HepG2 (cell line): ENCODE data around the gene SYNE2. TPM values are rescaled to one million over a fixed set of nuclear protein-coding genes. Genes with fewer than 3 reads are reported as not detected.

Experiments used
- ATAC-seq: fragments of 200-7000 bp; cut with Tn5 transposase; 3 replicates; pipeline ENCODE4 v1.9.1; 2020; ENCODE audit warnings: mild to moderate bottlenecking, moderate library complexity
- BruUV-seq: library from RNA; stranded (reverse); fragments of 400-500 nt; replicated peaks from 2 replicates; lab custom pipeline; 2021; lab: Mats Ljungman, UMichigan
- CTCF ChIA-PET: fragments of 300-600 bp; formaldehyde crosslinking; extraction: SDS; loops from one replicate; lab custom pipeline; 2021; ENCODE audit warnings: low total read pairs, inconsistent platforms, low intra/inter-chr PET ratio; lab: Yijun Ruan, JAX
- POLR2A ChIA-PET: fragments of 350-600 bp; sonication (Branson Sonifier 250); formaldehyde crosslinking; loops from one replicate; lab custom pipeline; 2020; ENCODE audit warnings: antibody characterized with exemption, inconsistent platforms; lab: Yijun Ruan, JAX
- DNase-seq: peaks from one replicate; pipeline ENCODE4 v3.0.0-alpha.2; 2015; ENCODE audit warnings: low spot score
- FAIRE-seq: peaks from 3 replicates; lab custom pipeline; 2011; peaks lifted over from hg19 to GRCh38; lab: Jason Lieb, UNC
- H2AFZ ChIP-seq: one replicate; pipeline ENCODE4 v1.6.1; 2011; ENCODE audit warnings: low read length, inconsistent platforms
- H3K27ac ChIP-seq: fragments of 300-600 bp; 3 replicates; pipeline ENCODE4 v1.8.0; 2011; ENCODE audit warnings: mixed run types, mild to moderate bottlenecking, mixed read lengths, low read length, inconsistent platforms; ENCODE audit not compliant: insufficient read depth; ENCODE audit errors: extremely low read length
- H3K27me3 ChIP-seq, 2 experiments: fragments of 200-600 bp in 1 of 2; 2 replicates in 1 of 2; 3 replicates in 1 of 2; pipeline versions ENCODE4 v1.6.0 to v1.8.0; 2011; ENCODE audit warnings: low read length in 2 of 2, mild to moderate bottlenecking in 2 of 2, moderate library complexity in 2 of 2, inconsistent platforms in 1 of 2; ENCODE audit not compliant: insufficient read depth in 2 of 2, control insufficient read depth in 1 of 2
- H3K36me3 ChIP-seq, 2 experiments: fragments of 200-600 bp in 1 of 2; replicated peaks in 1 of 2; 2 replicates in 1 of 2; 3 replicates in 1 of 2; pipeline versions ENCODE4 v1.5.1 to v1.8.0; 2011; ENCODE audit warnings: low read length in 2 of 2, inconsistent platforms in 1 of 2; ENCODE audit not compliant: insufficient read depth in 2 of 2, control insufficient read depth in 1 of 2
- H3K4me1 ChIP-seq: 2 replicates; pipeline ENCODE4 v1.5.1; 2012; ENCODE audit warnings: low read length, inconsistent platforms; ENCODE audit not compliant: insufficient read depth
- H3K4me2 ChIP-seq: 2 replicates; pipeline ENCODE4 v1.6.0; 2011; ENCODE audit warnings: low read depth, low read length, inconsistent platforms
- H3K4me3 ChIP-seq, 3 experiments: fragments of 200-600 bp in 1 of 3; sonication (generic), shearing (Covaris generic) in 1 of 3; replicated peaks in 1 of 3; 2 replicates each; pipeline ENCODE4 v1.5.1; 2011 to 2016; ENCODE audit warnings: low read length in 3 of 3, inconsistent platforms in 2 of 3, low read depth in 2 of 3, mild to moderate bottlenecking in 2 of 3, control low read depth in 1 of 3, mixed read lengths in 1 of 3; ENCODE audit not compliant: insufficient read depth in 1 of 3
- H3K79me2 ChIP-seq: one replicate; pipeline ENCODE4 v1.6.1; 2011; ENCODE audit warnings: low read length, inconsistent platforms; ENCODE audit not compliant: insufficient read depth
- H3K9ac ChIP-seq: 2 replicates; pipeline ENCODE4 v1.6.0; 2011; ENCODE audit warnings: mild to moderate bottlenecking, low read depth, low read length, inconsistent platforms; ENCODE audit not compliant: insufficient read depth
- H3K9me3 ChIP-seq: 2 replicates; pipeline ENCODE4 v1.5.1; 2012; ENCODE audit warnings: mild to moderate bottlenecking, low read length
- H4K20me1 ChIP-seq: 2 replicates; pipeline ENCODE4 v1.6.0; 2011; ENCODE audit warnings: inconsistent platforms, mild to moderate bottlenecking, low read length, moderate library complexity; ENCODE audit not compliant: insufficient read depth
- HMG20B ChIP-seq: conservative IDR thresholded peaks from 2 replicates; pipeline ENCODE4 v1.6.1; 2016; ENCODE audit warnings: missing genetic modification reagents, missing compliant biosample characterization
- MEIS2 ChIP-seq: sonication (generic); formaldehyde crosslinking; IDR thresholded peaks from 2 replicates; pipeline ENCODE4 v1.9.0; 2021; ENCODE audit warnings: mild to moderate bottlenecking, missing genetic modification reagents
- PRMT3 ChIP-seq: sonication (generic); formaldehyde crosslinking; IDR thresholded peaks from 2 replicates; pipeline ENCODE4 v1.8.1; 2022; ENCODE audit warnings: low read depth, mild to moderate bottlenecking, moderate library complexity, missing genetic modification reagents, borderline replicate concordance
- RXRA ChIP-seq: sonication (generic); formaldehyde crosslinking; IDR thresholded peaks from 2 replicates; pipeline ENCODE4 v1.5.1; 2020; ENCODE audit warnings: missing genetic modification reagents
- SALL2 ChIP-seq: sonication (generic); formaldehyde crosslinking; IDR thresholded peaks from 2 replicates; pipeline ENCODE4 v1.8.1; 2023; ENCODE audit warnings: mild to moderate bottlenecking, missing genetic modification reagents, inconsistent platforms
- ZNF577 ChIP-seq: sonication (generic); formaldehyde crosslinking; IDR thresholded peaks from 2 replicates; pipeline ENCODE4 v1.4.0; 2020; ENCODE audit warnings: mild to moderate bottlenecking, low read depth, missing genetic modification reagents, borderline replicate concordance
- ZNF670 ChIP-seq: sonication (generic); formaldehyde crosslinking; IDR thresholded peaks from 2 replicates; pipeline ENCODE4 v1.8.0; 2022; ENCODE audit warnings: mild to moderate bottlenecking, missing genetic modification reagents, borderline replicate concordance
- WGBS: methylation state at CpG from one replicate; pipeline ENCODE4 v1.1.6; 2017; ENCODE audit warnings: low lambda C conversion rate; 5-methylcytosine and 5-hydroxymethylcytosine counted together
- in situ Hi-C: cut with HindIII; loops from 2 replicates; pipeline ENCODE4 v1.10.0; 2017; ENCODE audit warnings: low pct_unique_long_range_greater_than_20kb; ENCODE audit not compliant: extremely low pct_ligation_motif_present
- intact Hi-C: fragments of 100-400 bp; cut with micrococcal nuclease; formaldehyde crosslinking; loops from one replicate; pipeline ENCODE4 v1.10.0; 2022; ENCODE audit not compliant: unreplicated experiment
- polyA plus RNA-seq, 8 experiments: library from polyadenylated mRNA; depleted of rRNA in 3 of 8; stranded (reverse) in 7 of 8; unstranded in 1 of 8; fragments of >200 nt; fragmentation: Illumina TruSeq in 4 of 8; extraction: Trizol in 4 of 8; gene quantifications; 2 replicates each; pipeline versions ENCODE4 v1.2.1 to v1.2.3, GENCODE V29; 2011 to 2016; ENCODE audit warnings: low read depth in 4 of 8, missing spikeins in 1 of 8, mixed read lengths in 1 of 8; ENCODE audit not compliant: insufficient read depth in 1 of 8
- total RNA-seq, 5 experiments: library from RNA; depleted of rRNA; stranded (reverse); fragments of >200 nt; fragmentation: Illumina TruSeq; extraction: Trizol; gene quantifications; 2 replicates each; pipeline ENCODE4 v1.2.3, GENCODE V29; 2016; ENCODE audit warnings: low read depth in 1 of 5
- TF ChIP-seq, protein P1 (sequence below): conservative IDR thresholded peaks from 2 replicates; pipeline ENCODE4 v1.6.1; 2018; ENCODE audit warnings: missing genetic modification reagents
- TF ChIP-seq, protein P2 (sequence below): sonication (generic); formaldehyde crosslinking; IDR thresholded peaks from 2 replicates; pipeline ENCODE4 v1.4.0; 2020; ENCODE audit warnings: missing genetic modification reagents; ENCODE audit errors: not compliant biosample characterization

SYNE2 gene
- total and polyA plus RNA-seq, 2 of the 13 experiments (the other 11 are each of a cell fraction or from before 2014, with no cell fraction given), result 6.2 to 13.3 TPM

DNA sequence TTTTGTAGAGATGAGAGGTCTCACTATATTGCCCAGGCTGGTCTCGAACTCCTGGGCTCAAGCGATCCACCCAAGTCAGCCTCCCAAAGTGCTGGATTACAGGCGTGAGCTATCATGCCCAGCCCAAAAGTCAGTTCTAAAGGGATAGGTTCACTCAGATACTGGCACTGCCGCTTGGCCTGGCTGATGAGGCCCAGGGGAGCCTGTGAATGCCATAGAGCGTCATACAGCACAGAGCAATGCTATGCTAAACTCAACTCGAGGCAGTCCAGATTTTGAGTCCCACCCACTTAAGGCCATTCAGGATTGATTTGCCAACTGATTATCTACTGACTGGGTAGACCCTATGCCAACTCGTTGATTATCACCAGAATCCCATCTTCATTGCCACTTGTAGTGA is 262.0 kb downstream of the SYNE2 start:
- in situ Hi-C loops, result no loop called here
- no peak for TF ChIP-seq RXRA
- no peak for TF ChIP-seq SALL2 (CRISPR knock-in tag)
- TF ChIP-seq, protein P1, sequence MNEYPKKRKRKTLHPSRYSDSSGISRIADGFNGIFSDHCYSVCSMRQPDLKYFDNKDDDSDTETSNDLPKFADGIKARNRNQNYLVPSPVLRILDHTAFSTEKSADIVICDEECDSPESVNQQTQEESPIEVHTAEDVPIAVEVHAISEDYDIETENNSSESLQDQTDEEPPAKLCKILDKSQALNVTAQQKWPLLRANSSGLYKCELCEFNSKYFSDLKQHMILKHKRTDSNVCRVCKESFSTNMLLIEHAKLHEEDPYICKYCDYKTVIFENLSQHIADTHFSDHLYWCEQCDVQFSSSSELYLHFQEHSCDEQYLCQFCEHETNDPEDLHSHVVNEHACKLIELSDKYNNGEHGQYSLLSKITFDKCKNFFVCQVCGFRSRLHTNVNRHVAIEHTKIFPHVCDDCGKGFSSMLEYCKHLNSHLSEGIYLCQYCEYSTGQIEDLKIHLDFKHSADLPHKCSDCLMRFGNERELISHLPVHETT (CRISPR knock-in tag), result no peak
- TF ChIP-seq, protein P2, sequence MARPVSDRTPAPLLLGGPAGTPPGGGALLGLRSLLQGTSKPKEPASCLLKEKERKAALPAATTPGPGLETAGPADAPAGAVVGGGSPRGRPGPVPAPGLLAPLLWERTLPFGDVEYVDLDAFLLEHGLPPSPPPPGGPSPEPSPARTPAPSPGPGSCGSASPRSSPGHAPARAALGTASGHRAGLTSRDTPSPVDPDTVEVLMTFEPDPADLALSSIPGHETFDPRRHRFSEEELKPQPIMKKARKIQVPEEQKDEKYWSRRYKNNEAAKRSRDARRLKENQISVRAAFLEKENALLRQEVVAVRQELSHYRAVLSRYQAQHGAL, result no peak
- TF ChIP-seq PRMT3 (CRISPR knock-in tag), result no peak
- TF ChIP-seq MEIS2 (CRISPR knock-in tag), result no peak
- no peak for TF ChIP-seq ZNF670 (CRISPR knock-in tag)
- TF ChIP-seq ZNF577 (CRISPR knock-in tag), result no peak
- TF ChIP-seq HMG20B (CRISPR knock-in tag), result no peak
- Histone ChIP-seq H2AFZ (no peak overlapping the region), H4K20me1 (no peaks in the 10 kb centered on the region), H3K4me3 (no peak overlapping the region), H3K36me3 (no peaks in the 10 kb centered on the region), H3K79me2 (no peaks in the 10 kb centered on the region), H3K4me1 (no peaks in the 10 kb centered on the region), H3K9me3 (no peaks in the 10 kb centered on the region), H3K4me2 (no peak overlapping the region), H3K27ac (no peak overlapping the region), H3K9ac (no peak overlapping the region), H3K27me3 (no peaks in the 10 kb centered on the region)
- ChIA-PET CTCF (no interaction called here), POLR2A (no interaction called here)
- no peak for FAIRE-seq
- WGBS, result 93% methylated on average over 4 of the region's 7 CpGs
- no TSS peak for BruUV-seq
- intact Hi-C loops, result no loop called here
- no peak for ATAC-seq
- no peak for DNase-seq
